ENCODE results near the gene ABLIM3.

GRCh38 chr5:149235841-149236240, 94.5 kb downstream of the ABLIM3 start:
- no peak for TF ChIP-seq POLR2A (IDR thresholded peaks at IDR 0.05)
- TF ChIP-seq CTCF (IDR thresholded peaks at IDR 0.05) = no peak
- TF ChIP-seq EP300 (IDR thresholded peaks at IDR 0.05) = no peak
